PC-9 (cell line): Measurements from ENCODE around the gene CFAP97D1. TPM values are rescaled to one million over a fixed set of nuclear protein-coding genes. Genes with fewer than 3 reads are reported as not detected.

ENCODE experiments used
- BruUV-seq: library from RNA; stranded (reverse); fragments of 400-500 nt; replicated peaks from 2 replicates; lab custom pipeline; 2021; lab: Mats Ljungman, UMichigan
- CTCF ChIA-PET: fragments of 300-600 bp; sonication (Branson Sonifier 250); formaldehyde crosslinking; loops from one replicate; lab custom pipeline; 2022; ENCODE audit warnings: antibody characterized with exemption; lab: Charles Lee
- POLR2A ChIA-PET: fragments of 300-600 bp; sonication (Branson Sonifier 250); formaldehyde crosslinking; loops from one replicate; lab custom pipeline; 2022; ENCODE audit warnings: antibody characterized with exemption; ENCODE audit not compliant: unreplicated experiment; lab: Charles Lee
- DNase-seq, 2 experiments: peaks; one replicate each; pipeline versions ENCODE4 v3.0.0 to v3.0.0-alpha.2; 2015 to 2022; ENCODE audit warnings: mixed read lengths in 1 of 2
- H2AFZ ChIP-seq: fragments of 200-600 bp; sonication (generic); 2 replicates; pipeline ENCODE4 v1.8.1; 2017; ENCODE audit warnings: antibody characterized with exemption
- H3F3A ChIP-seq: fragments of 200-600 bp; sonication (generic); 2 replicates; pipeline ENCODE4 v1.8.1; 2017; ENCODE audit warnings: antibody characterized with exemption, mild to moderate bottlenecking, low read depth; ENCODE audit not compliant: insufficient read depth
- H3K27ac ChIP-seq: fragments of 200-600 bp; sonication (generic); 2 replicates; pipeline ENCODE4 v1.6.1; 2016; ENCODE audit warnings: mixed run types
- H3K27me3 ChIP-seq: fragments of 200-600 bp; sonication (generic); 2 replicates; pipeline ENCODE4 v1.6.1; 2016; ENCODE audit warnings: low read depth, mixed run types; ENCODE audit not compliant: insufficient read depth
- H3K36me3 ChIP-seq: fragments of 200-600 bp; sonication (generic); 2 replicates; pipeline ENCODE4 v1.6.1; 2016; ENCODE audit warnings: low read depth, mixed run types
- H3K4me1 ChIP-seq: fragments of 200-600 bp; sonication (generic); replicated peaks from 2 replicates; pipeline ENCODE4 v1.6.1; 2016; ENCODE audit warnings: mixed run types; ENCODE audit not compliant: insufficient read depth
- H3K4me2 ChIP-seq: fragments of 200-600 bp; sonication (generic); 2 replicates; pipeline ENCODE4 v1.6.1; 2017; ENCODE audit warnings: mixed run types
- H3K4me3 ChIP-seq: fragments of 200-600 bp; sonication (generic); 2 replicates; pipeline ENCODE4 v1.6.1; 2016; ENCODE audit warnings: mixed run types
- H3K79me2 ChIP-seq: fragments of 200-600 bp; sonication (generic); 2 replicates; pipeline ENCODE4 v1.6.1; 2017; ENCODE audit warnings: low read depth, mixed run types
- H3K9me2 ChIP-seq: fragments of 200-600 bp; sonication (generic); 2 replicates; pipeline ENCODE4 v1.8.1; 2017; ENCODE audit warnings: mild to moderate bottlenecking; ENCODE audit not compliant: insufficient read depth
- H3K9me3 ChIP-seq: fragments of 200-600 bp; sonication (generic); 2 replicates; pipeline ENCODE4 v1.8.1; 2016; ENCODE audit warnings: low read depth; ENCODE audit not compliant: insufficient read depth
- H4K20me1 ChIP-seq: fragments of 200-600 bp; sonication (generic); 2 replicates; pipeline ENCODE4 v1.8.1; 2017; ENCODE audit not compliant: insufficient read depth
- CTCF ChIP-seq: fragments of 200-600 bp; sonication (generic); conservative IDR thresholded peaks from 2 replicates; pipeline ENCODE4 v1.6.1; 2017; ENCODE audit warnings: mixed run types, antibody characterized with exemption, mild to moderate bottlenecking, moderate library complexity
- EZH2 ChIP-seq: fragments of 200-600 bp; sonication (generic); IDR thresholded peaks from 2 replicates; pipeline ENCODE4 v1.8.0; 2017; ENCODE audit warnings: antibody characterized with exemption, low read depth
- intact Hi-C: fragments of 100-400 bp; cut with micrococcal nuclease; formaldehyde crosslinking; loops from one replicate; pipeline ENCODE4 v1.10.0; 2022; ENCODE audit not compliant: unreplicated experiment
- total RNA-seq: library from RNA; stranded (reverse); gene quantifications from 2 replicates; pipeline ENCODE4 v1.2.3, GENCODE V29; 2021

The CFAP97D1 gene
- total RNA-seq, 1 experiment from 2014 or later: not detected

- Histone ChIP-seq H3K4me3 (peak within 1 kb of the TSS; percentile 60), H3K27me3 (no peaks in the 10 kb centered on the region), H3K9me3 (no peaks in the 10 kb centered on the region), H3K4me1 (peaks cover 11% of the 10 kb centered on the region), H3K36me3 (peaks cover 7% of the 10 kb centered on the region; the same call in 1 of the 2 replicates), H3F3A (peaks cover 17% of the 10 kb centered on the region; the same call in 1 of the 2 replicates), H3K79me2 (peaks cover 8% of the 10 kb centered on the region; the same call in 1 of the 2 replicates), H3K4me2 (peak within 1 kb of the TSS; percentile 84), H4K20me1 (no peaks in the 10 kb centered on the region), H3K27ac (0 out of 2 replicates have a peak within 1 kb of the TSS, but pooled peaks have one; percentile 30), H3K9me2 (no peaks in the 10 kb centered on the region), H2AFZ (peak within 1 kb of the TSS; percentile 65; the same call in 1 of the 2 replicates)
- CTCF ChIA-PET: no interaction called here
- TF ChIP-seq CTCF (no peak), EZH2 (no peak)
- POLR2A ChIA-PET: no interaction called here
- no TSS peak for BruUV-seq
- DNase-seq: peak in 1 of 2 experiments; percentile 79
- intact Hi-C loops: no loop called here
Observed at GRCh38 chr17:43832976-43833829, 53.0 kb downstream of the CFAP97D1 start, which contains the start of gene MPP3. TSS of gene MPP3 (minus strand) at chr17:43833146. CDS start at chr17:43831906, 1,240 bp downstream.

DNA sequence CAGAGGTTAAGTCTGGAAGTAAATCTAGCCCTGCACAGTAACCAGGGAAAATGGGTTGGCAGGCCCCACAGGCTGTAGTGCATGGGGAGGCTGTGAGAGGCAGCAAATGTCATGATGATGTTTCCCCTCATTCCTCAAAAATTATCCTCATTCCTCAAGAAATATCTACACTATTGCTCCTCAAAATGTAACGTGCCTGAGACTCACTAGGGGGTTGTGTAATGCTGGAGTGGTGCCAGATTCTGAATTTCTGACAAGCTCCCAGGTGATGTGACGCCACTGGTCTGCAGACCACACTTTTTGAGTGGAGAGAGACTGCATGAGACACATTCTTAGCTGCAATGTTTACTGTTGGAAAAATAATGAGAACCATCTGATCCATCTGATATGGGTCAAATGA is 53.9 kb downstream of the CFAP97D1 start:
- intact Hi-C loops: no loop called here
- CTCF ChIA-PET: no interaction called here
- no peak overlapping the region for H3K27ac ChIP-seq
- H2AFZ ChIP-seq: no peak overlapping the region
- TSS peak; percentile 57 for BruUV-seq
- H3K9me2 ChIP-seq: no peaks in the 10 kb centered on the region
- H3F3A ChIP-seq: peaks cover 24% of the 10 kb centered on the region
- peak overlapping the region; percentile 84; the same call in 1 of the 2 replicates for H3K4me2 ChIP-seq
- H3K27me3 ChIP-seq: no peaks in the 10 kb centered on the region
- peaks cover 20% of the 10 kb centered on the region for H3K4me1 ChIP-seq
- no peaks in the 10 kb centered on the region for H4K20me1 ChIP-seq
- no peak overlapping the region for H3K4me3 ChIP-seq
- H3K36me3 ChIP-seq: peaks cover 7% of the 10 kb centered on the region; the same call in 1 of the 2 replicates
- TF ChIP-seq CTCF: no peak
- no peak for TF ChIP-seq EZH2
- peak in 1 of 2 experiments; percentile 51 for DNase-seq
- H3K79me2 ChIP-seq: peaks cover 8% of the 10 kb centered on the region; the same call in 1 of the 2 replicates
- H3K9me3 ChIP-seq: no peaks in the 10 kb centered on the region
- POLR2A ChIA-PET: interaction anchor here (0.5 kb wide), 1 partner anchor 21 kb away, joined by 4 read pairs; no protein-coding TSS in a partner anchor

Other genes with a start within 250 kb of the CFAP97D1 start
- 61.9 and 84.2 TPM in 2 replicates for gene ETV4, start 234.1 kb upstream of the CFAP97D1 start, total RNA-seq
- gene MEOX1, start 118.5 kb upstream of the CFAP97D1 start, total RNA-seq: 0.25 and 0.72 TPM in 2 replicates
- gene SOST, start 21.6 kb upstream of the CFAP97D1 start, total RNA-seq: not detected in 2 replicates
- 37.2 and 38.4 TPM in 2 replicates for gene DUSP3, start 1.5 kb upstream of the CFAP97D1 start, total RNA-seq
- gene MPP3, start 52.7 kb downstream of the CFAP97D1 start, total RNA-seq: 17.4 and 22.0 TPM in 2 replicates
- gene CD300LG, start 66.7 kb downstream of the CFAP97D1 start, total RNA-seq: not detected in 2 replicates
- gene MPP2, start 127.1 kb downstream of the CFAP97D1 start, total RNA-seq: 5.6 and 8.6 TPM in 2 replicates
- gene PPY, start 162.0 kb downstream of the CFAP97D1 start, total RNA-seq: not detected in 2 replicates
- gene PYY, start 173.5 kb downstream of the CFAP97D1 start, total RNA-seq: not detected in 2 replicates
- gene NAGS, start 224.2 kb downstream of the CFAP97D1 start, total RNA-seq: 1.0 and 1.4 TPM in 2 replicates
- 33.5 and 42.6 TPM in 2 replicates for gene TMEM101, start 234.5 kb downstream of the CFAP97D1 start, total RNA-seq